Testis (tissue), 3 donors: ENCODE measurements around the gene PRR30. TPM values are rescaled to one million over a fixed set of nuclear protein-coding genes. Genes with fewer than 3 reads are reported as not detected.

Experiments used
- DNase-seq: peaks from one replicate; pipeline ENCODE4 v3.0.0-alpha.2; 2019
- H3K27ac ChIP-seq, 2 donors: fragments of 200-600 bp; sonication (generic); one replicate each; pipeline ENCODE4 v1.5.1; 2019
- H3K27me3 ChIP-seq: fragments of 200-600 bp; sonication (generic); one replicate; pipeline ENCODE4 v1.5.1; 2019
- H3K36me3 ChIP-seq: fragments of 200-600 bp; sonication (generic); one replicate; pipeline ENCODE4 v1.5.1; 2017; ENCODE audit warnings: low read depth; ENCODE audit errors: missing control alignments
- H3K4me1 ChIP-seq: fragments of 200-600 bp; sonication (generic); one replicate; pipeline ENCODE4 v1.5.1; 2019
- H3K4me3 ChIP-seq, 2 donors: fragments of 200-600 bp; sonication (generic); one replicate each; pipeline ENCODE4 v1.5.1; 2017 to 2019
- H3K9me3 ChIP-seq: fragments of 200-600 bp; sonication (generic); one replicate; pipeline ENCODE4 v1.5.1; 2017
- POLR2A ChIP-seq: fragments of 450-650 bp; IDR thresholded peaks from one replicate; pipeline ENCODE4 v1.6.1; 2017; ENCODE audit warnings: antibody characterized with exemption, mild to moderate bottlenecking, moderate library complexity
- WGBS, 2 donors: methylation state at CpG; one replicate each; pipeline ENCODE4 v1.1.5; 2018; 5-methylcytosine and 5-hydroxymethylcytosine counted together
- intact Hi-C: fragments of 100-400 bp; cut with DNase I; formaldehyde crosslinking; loops from one replicate; pipeline ENCODE4 v1.15.1; 2023; ENCODE audit warnings: low total_unique reads
- polyA plus RNA-seq: library from polyadenylated mRNA; stranded (reverse); fragments of 350-450 nt; fragmentation: Illumina TruSeq; extraction: RNeasy Lipid Tissue Mini Kit (QIAGEN cat#74804); gene quantifications from one replicate; pipeline ENCODE4 v1.2.3, GENCODE V29; 2014; ENCODE audit warnings: low read depth, low replicate concordance; ENCODE audit not compliant: insufficient read depth
- total RNA-seq, 2 donors: library from RNA; depleted of rRNA; stranded (reverse); fragments of >200 nt; gene quantifications; one replicate each; pipeline ENCODE4 v1.2.3, GENCODE V29; 2016
- TF ChIP-seq, protein P1 (sequence below), 3 experiments: fragments of 450-650 bp in 2 of 3; fragments of 200-600 bp in 1 of 3; sonication (generic) in 1 of 3; IDR thresholded peaks; one replicate each; pipeline ENCODE4 v1.5.1; 2016 to 2019; ENCODE audit warnings: antibody characterized with exemption in 3 of 3, mild to moderate bottlenecking in 2 of 3, moderate library complexity in 1 of 3

Gene PRR30
- total and polyA plus RNA-seq, 3 donors from 2014 or later = 12.8 to 153 (median 55.4) TPM

DNA sequence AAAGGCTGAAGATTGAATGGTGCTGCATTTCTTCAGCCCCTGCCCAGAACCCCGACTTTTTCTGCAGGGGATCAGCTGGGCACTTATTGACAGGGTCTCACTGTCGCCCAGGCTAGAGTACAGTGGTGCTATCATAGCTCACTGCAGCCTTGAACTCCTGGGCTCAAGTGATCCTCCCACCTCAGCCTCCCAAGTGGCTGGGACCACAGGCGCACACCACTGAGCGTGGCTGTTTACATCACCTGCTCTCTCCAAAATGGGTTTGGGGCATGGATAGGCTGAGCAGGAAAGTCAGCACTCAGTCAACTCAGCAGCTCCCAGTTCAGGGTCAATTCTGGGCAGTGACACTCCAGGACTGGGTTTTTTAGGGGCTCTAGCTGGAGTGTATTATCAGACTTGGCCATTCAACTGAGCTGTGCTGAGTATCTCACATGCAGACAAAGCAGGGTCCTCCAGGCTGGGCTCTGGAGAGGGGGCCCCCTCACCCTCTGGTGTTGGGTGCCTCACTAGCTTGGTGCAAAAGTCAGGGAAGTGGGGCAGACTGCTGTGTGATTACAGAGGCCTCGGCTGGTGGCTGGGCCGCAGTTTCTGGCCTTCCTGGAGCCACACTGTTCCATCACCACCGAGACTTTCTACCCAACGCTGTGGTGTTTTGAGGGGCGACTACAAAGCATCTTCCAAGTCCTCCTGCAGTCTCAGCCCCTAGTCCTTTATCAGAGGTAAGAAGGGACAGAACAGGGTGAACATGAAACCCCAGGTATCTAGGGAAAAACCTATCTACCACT lies 11.1 kb downstream of the PRR30 start:
- intact Hi-C loops = no loop called here
- no peak overlapping the region for H3K4me3 ChIP-seq
- DNase-seq = no peak
- no peak overlapping the region for H3K27ac ChIP-seq
- no peaks in the 10 kb centered on the region for H3K27me3 ChIP-seq
- H3K4me1 ChIP-seq = peaks cover 6% of the 10 kb centered on the region
- WGBS, 2 donors = 85 to 94% methylated on average over 8 to 9 of the region's 9 CpGs
- H3K36me3 ChIP-seq = no peaks in the 10 kb centered on the region
- no peaks in the 10 kb centered on the region for H3K9me3 ChIP-seq
- TF ChIP-seq POLR2A = no peak
- TF ChIP-seq, protein P1, sequence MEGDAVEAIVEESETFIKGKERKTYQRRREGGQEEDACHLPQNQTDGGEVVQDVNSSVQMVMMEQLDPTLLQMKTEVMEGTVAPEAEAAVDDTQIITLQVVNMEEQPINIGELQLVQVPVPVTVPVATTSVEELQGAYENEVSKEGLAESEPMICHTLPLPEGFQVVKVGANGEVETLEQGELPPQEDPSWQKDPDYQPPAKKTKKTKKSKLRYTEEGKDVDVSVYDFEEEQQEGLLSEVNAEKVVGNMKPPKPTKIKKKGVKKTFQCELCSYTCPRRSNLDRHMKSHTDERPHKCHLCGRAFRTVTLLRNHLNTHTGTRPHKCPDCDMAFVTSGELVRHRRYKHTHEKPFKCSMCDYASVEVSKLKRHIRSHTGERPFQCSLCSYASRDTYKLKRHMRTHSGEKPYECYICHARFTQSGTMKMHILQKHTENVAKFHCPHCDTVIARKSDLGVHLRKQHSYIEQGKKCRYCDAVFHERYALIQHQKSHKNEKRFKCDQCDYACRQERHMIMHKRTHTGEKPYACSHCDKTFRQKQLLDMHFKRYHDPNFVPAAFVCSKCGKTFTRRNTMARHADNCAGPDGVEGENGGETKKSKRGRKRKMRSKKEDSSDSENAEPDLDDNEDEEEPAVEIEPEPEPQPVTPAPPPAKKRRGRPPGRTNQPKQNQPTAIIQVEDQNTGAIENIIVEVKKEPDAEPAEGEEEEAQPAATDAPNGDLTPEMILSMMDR (IDR thresholded peaks at IDR 0.05) = no peak

DNA sequence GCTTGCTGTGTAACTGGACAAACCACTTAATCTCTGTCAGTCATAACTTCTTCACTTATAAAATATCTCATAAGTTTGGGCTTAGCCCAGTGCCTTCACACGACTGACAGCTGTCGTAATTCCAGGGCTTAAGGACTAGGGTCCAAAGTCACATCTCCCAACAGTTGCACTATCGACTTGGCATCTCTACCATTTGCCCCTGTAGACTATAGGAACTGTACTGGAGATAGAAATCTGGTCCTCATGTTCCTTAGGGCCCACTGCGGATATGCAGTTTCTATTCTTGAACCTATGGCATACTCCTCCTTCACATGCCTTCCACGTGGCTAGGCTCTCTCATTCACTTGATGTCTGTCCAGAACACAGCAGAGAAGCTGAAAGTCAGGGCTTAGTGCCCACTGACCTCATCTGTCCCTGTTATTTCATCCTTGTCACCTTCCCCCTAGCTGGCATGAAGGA lies 12.9 kb downstream of the PRR30 start:
- H3K27ac ChIP-seq = no peak overlapping the region
- intact Hi-C loops = no loop called here
- no peaks in the 10 kb centered on the region for H3K36me3 ChIP-seq
- TF ChIP-seq, protein P1 (IDR thresholded peaks at IDR 0.05) = no peak
- TF ChIP-seq POLR2A = no peak
- H3K9me3 ChIP-seq = no peaks in the 10 kb centered on the region
- 67 to 70% methylated on average over 5 of the region's 5 CpGs for WGBS, 2 donors
- H3K27me3 ChIP-seq = no peaks in the 10 kb centered on the region
- no peak for DNase-seq
- no peak overlapping the region for H3K4me3 ChIP-seq
- peaks cover 4% of the 10 kb centered on the region for H3K4me1 ChIP-seq

- TF ChIP-seq, protein P1 (IDR thresholded peaks at IDR 0.05) = no peak
- no peak for TF ChIP-seq POLR2A
- Histone ChIP-seq H3K36me3 (no peaks in the 10 kb centered on the region), H3K4me1 (peaks cover 4% of the 10 kb centered on the region), H3K9me3 (no peaks in the 10 kb centered on the region), H3K27ac (no peak overlapping the region), H3K4me3 (no peak overlapping the region), H3K27me3 (no peaks in the 10 kb centered on the region)
- intact Hi-C loops = no loop called here
- WGBS, 2 donors = 88 to 94% methylated on average over 3 of the region's 3 CpGs
- no peak for DNase-seq
Measured at GRCh38 chr2:27125104-27125503, 14.1 kb downstream of the PRR30 start.

- WGBS, 2 donors = 1 to 4% methylated on average over 15 to 47 of the region's 47 CpGs
- TF ChIP-seq POLR2A = no peak
- TF ChIP-seq, protein P1 (IDR thresholded peaks at IDR 0.05) = no peak
- intact Hi-C loops = no loop called here
- H3K36me3 ChIP-seq = no peaks in the 10 kb centered on the region
- H3K9me3 ChIP-seq = no peaks in the 10 kb centered on the region
- DNase-seq = peak; percentile 77
- H3K27me3 ChIP-seq = no peaks in the 10 kb centered on the region
- peak within 1 kb of the TSS; percentile 27 to 42 for H3K27ac ChIP-seq
- peaks cover 4% of the 10 kb centered on the region for H3K4me1 ChIP-seq
- peak within 1 kb of the TSS; percentile 65 to 81 for H3K4me3 ChIP-seq
Measured at GRCh38 chr2:27123302-27124150, 15.7 kb downstream of the PRR30 start, which contains the start of gene ABHD1. TSS of gene ABHD1 (plus strand) at chr2:27123815. CDS start at chr2:27123949, 134 bp downstream.
